Ascending aorta (tissue), 2 donors: ENCODE measurements around the gene CCDC186. TPM values are rescaled to one million over a fixed set of nuclear protein-coding genes. Genes with fewer than 3 reads are reported as not detected.
A peak's percentile ranks its signal among the peaks of the same experiment; 100 is the strongest.

Experiments used
- DNase-seq, 2 donors: peaks; one replicate each; pipeline ENCODE4 v3.0.0-alpha.2; 2019; ENCODE audit warnings: low spot score in 2 of 2
- H3K27ac ChIP-seq, 2 donors: fragments of 200-600 bp; sonication (generic); one replicate each; pipeline ENCODE4 v1.5.1; 2016 to 2017; ENCODE audit warnings: mild to moderate bottlenecking in 1 of 2
- H3K27me3 ChIP-seq: fragments of 200-600 bp; sonication (generic); one replicate; pipeline ENCODE4 v1.5.1; 2017
- H3K36me3 ChIP-seq, 2 donors: fragments of 200-600 bp; sonication (generic); one replicate each; pipeline ENCODE4 v1.5.1; 2016
- H3K4me1 ChIP-seq, 2 donors: fragments of 200-600 bp; sonication (generic); one replicate each; pipeline ENCODE4 v1.5.1; 2016 to 2017; ENCODE audit warnings: mild to moderate bottlenecking in 1 of 2
- H3K4me3 ChIP-seq, 2 donors: fragments of 200-600 bp; sonication (generic); one replicate each; pipeline ENCODE4 v1.5.1; 2016 to 2017; ENCODE audit warnings: mild to moderate bottlenecking in 1 of 2
- H3K9me3 ChIP-seq, 2 donors: fragments of 200-600 bp; sonication (generic); one replicate each; pipeline ENCODE4 v1.5.1; 2016
- CTCF ChIP-seq, 3 experiments: fragments of 200-600 bp in 2 of 3; fragments of 450-650 bp in 1 of 3; sonication (generic) in 2 of 3; IDR thresholded peaks; one replicate each; pipeline ENCODE4 v1.5.1; 2016 to 2019; ENCODE audit warnings: antibody characterized with exemption in 3 of 3, mild to moderate bottlenecking in 1 of 3, moderate library complexity in 1 of 3
- intact Hi-C: fragments of 100-400 bp; cut with DNase I; formaldehyde crosslinking; loops from one replicate; pipeline ENCODE4 v1.15.1; 2023
- total RNA-seq: library from RNA; depleted of rRNA; stranded (reverse); fragments of >200 nt; gene quantifications from one replicate; pipeline ENCODE4 v1.1.0, GENCODE V29; 2016

CCDC186 gene
- total RNA-seq, 1 donor from 2014 or later = 4.4 TPM

- no peaks in the 10 kb centered on the region for H3K27me3 ChIP-seq
- DNase-seq = no peak
- H3K36me3 ChIP-seq = no peaks in the 10 kb centered on the region
- TF ChIP-seq CTCF (IDR thresholded peaks at IDR 0.05) = no peak
- intact Hi-C loops = no loop called here
- no peak overlapping the region for H3K27ac ChIP-seq
- H3K9me3 ChIP-seq = no peaks in the 10 kb centered on the region
- H3K4me1 ChIP-seq = peaks cover 0 to 5% of the 10 kb centered on the region in 2 donors
- H3K4me3 ChIP-seq = no peak overlapping the region
Observed at GRCh38 chr10:114175667-114176066, 1.7 kb upstream of the CCDC186 start.

GRCh38 chr10:114174695-114175188 lies 739 bp upstream of the CCDC186 start:
- peaks cover 0 to 5% of the 10 kb centered on the region in 2 donors for H3K4me1 ChIP-seq
- no peak for TF ChIP-seq CTCF (IDR thresholded peaks at IDR 0.05)
- peak in 1 of 2 donors; percentile 84 for DNase-seq
- H3K9me3 ChIP-seq = no peaks in the 10 kb centered on the region
- intact Hi-C loops = loop anchor here (1.0 kb wide), 1 partner anchor 97 kb away; no protein-coding TSS in a partner anchor
- H3K27ac ChIP-seq = peak overlapping the region; percentile 93 to 94
- no peaks in the 10 kb centered on the region for H3K27me3 ChIP-seq
- peak overlapping the region; percentile 87 to 96 for H3K4me3 ChIP-seq
- H3K36me3 ChIP-seq = no peaks in the 10 kb centered on the region

GRCh38 chr10:114173603-114173920 lies 441 bp downstream of the CCDC186 start:
- DNase-seq = no peak
- H3K27me3 ChIP-seq = no peaks in the 10 kb centered on the region
- H3K4me3 ChIP-seq = peak overlapping the region; percentile 87 to 96
- no peak for TF ChIP-seq CTCF (IDR thresholded peaks at IDR 0.05)
- H3K36me3 ChIP-seq = no peaks in the 10 kb centered on the region
- peak overlapping the region; percentile 93 to 94 for H3K27ac ChIP-seq
- peaks cover 0 to 5% of the 10 kb centered on the region in 2 donors for H3K4me1 ChIP-seq
- peaks cover 0 to 4% of the 10 kb centered on the region in 2 donors for H3K9me3 ChIP-seq
- intact Hi-C loops = no loop called here

GRCh38 chr10:114172776-114173602 lies 1.0 kb downstream of the CCDC186 start:
- intact Hi-C loops = no loop called here

GRCh38 chr10:114172216-114172615 lies 1.8 kb downstream of the CCDC186 start:
- no peak for TF ChIP-seq CTCF (IDR thresholded peaks at IDR 0.05)
- no peak for DNase-seq
- Histone ChIP-seq H3K4me1 (peaks cover 0 to 5% of the 10 kb centered on the region in 2 donors), H3K27me3 (no peaks in the 10 kb centered on the region), H3K9me3 (peaks cover 0 to 6% of the 10 kb centered on the region in 2 donors), H3K27ac (peak overlapping the region; percentile 93 to 94), H3K4me3 (peak overlapping the region; percentile 87 to 96), H3K36me3 (no peaks in the 10 kb centered on the region)
- intact Hi-C loops = no loop called here

More at GRCh38 chr10:114172776-114173602, 1.0 kb downstream of the CCDC186 start:
- TF ChIP-seq CTCF (IDR thresholded peaks at IDR 0.05) = no peak
- DNase-seq = no peak
- Histone ChIP-seq H3K27me3 (no peaks in the 10 kb centered on the region), H3K36me3 (no peaks in the 10 kb centered on the region), H3K4me1 (peaks cover 0 to 5% of the 10 kb centered on the region in 2 donors), H3K9me3 (peaks cover 0 to 6% of the 10 kb centered on the region in 2 donors), H3K4me3 (peak overlapping the region; percentile 87 to 96), H3K27ac (peak overlapping the region; percentile 93 to 94)
